ENCODE results near the gene SOX12.
"Not testable (repeated sequence)": the region's sequence is repeated elsewhere in the genome, so short reads cannot be mapped to it uniquely, and the experiment has no call there.

The SOX12 gene

DNA sequence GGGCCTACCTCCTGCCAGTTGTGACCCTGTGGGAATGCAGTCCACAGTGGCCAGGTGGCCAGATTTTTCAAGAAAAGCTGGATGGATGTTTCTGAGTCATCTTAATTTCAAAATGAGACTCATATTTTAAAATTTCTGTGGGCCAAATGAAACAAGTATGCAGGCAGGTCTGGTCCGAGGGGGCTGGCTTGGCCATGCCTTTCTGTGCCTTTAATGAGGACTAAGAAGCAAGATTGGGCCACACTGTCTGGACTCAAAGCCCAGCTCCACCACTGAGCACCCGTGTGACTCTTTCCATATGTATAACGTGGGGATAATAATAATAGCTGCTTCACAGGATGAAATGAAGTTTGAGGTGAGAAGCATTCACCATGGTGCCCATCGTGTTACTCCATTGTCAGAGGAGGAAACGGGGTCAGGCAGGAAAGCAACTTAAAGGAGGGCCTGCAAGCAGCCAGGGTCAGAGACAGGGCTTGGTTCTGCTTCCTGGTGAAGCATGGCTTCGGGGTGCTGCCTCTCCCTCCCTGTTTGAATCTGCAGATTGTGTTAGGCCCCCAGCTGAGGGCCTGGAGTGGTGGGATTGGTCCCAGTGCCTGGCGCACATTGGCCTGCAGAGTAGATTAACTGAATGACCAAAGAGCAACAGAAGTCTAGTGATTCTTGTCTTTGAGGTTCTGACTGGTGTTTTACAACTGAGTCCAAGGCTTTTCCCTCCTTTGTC lies 3.8 kb downstream of the SOX12 start:
- H3K27ac ChIP-seq (ENCODE audit: low read depth, low read length): no peak overlapping the region

DNA sequence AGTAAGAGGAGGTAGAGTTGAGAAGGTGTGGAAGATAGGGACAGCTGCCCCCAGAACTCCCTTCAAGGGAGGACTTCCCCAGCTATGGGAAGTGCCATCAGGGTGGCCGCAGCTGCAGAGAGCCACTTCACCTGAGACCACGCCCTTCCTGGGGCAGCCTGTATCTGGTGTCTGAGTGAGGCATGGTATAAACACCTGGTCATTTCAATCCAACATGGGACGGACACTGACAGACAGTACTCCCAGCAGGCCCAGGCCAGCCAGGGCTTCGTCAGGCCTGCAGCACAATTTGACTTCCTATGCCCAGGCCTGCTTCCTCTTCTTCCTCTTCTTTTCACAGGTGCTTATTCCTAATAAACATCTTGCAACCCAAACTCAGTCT lies 4.5 kb downstream of the SOX12 start:
- Histone ChIP-seq H3K9ac (ENCODE audit: low read length in 5 of 5) (no peak overlapping the region), H3K27me3 (ENCODE audit: control insufficient read depth in 5 of 5, insufficient read depth in 4 of 5, low read length in 5 of 5) (no peaks in the 10 kb centered on the region), H3K27ac (ENCODE audit: low read depth, low read length) (no peak overlapping the region), H3K4me1 (ENCODE audit: control insufficient read depth in 5 of 5, insufficient read depth in 5 of 5, low read length in 5 of 5) (peaks cover 0 to 29% (median 18%) of the 10 kb centered on the region in 5 donors), H3K36me3 (ENCODE audit: control insufficient read depth in 5 of 5, insufficient read depth in 5 of 5, low read length in 5 of 5) (no peaks in the 10 kb centered on the region), H3K9me3 (ENCODE audit: control insufficient read depth in 5 of 5, low read length in 5 of 5) (no peaks in the 10 kb centered on the region), H3K4me3 (ENCODE audit: low read depth in 1 of 5, low read length in 5 of 5) (no peak overlapping the region)

More for the DNA sequence above, 3.8 kb downstream of the SOX12 start:
- no peaks in the 10 kb centered on the region for H3K27me3 ChIP-seq (ENCODE audit: control insufficient read depth in 5 of 5, insufficient read depth in 4 of 5, low read length in 5 of 5)
- no peak overlapping the region for H3K4me3 ChIP-seq (ENCODE audit: low read depth in 1 of 5, low read length in 5 of 5)
- H3K4me1 ChIP-seq (ENCODE audit: control insufficient read depth in 5 of 5, insufficient read depth in 5 of 5, low read length in 5 of 5): peaks cover 0 to 36% (median 25%) of the 10 kb centered on the region in 5 donors
- no peaks in the 10 kb centered on the region for H3K36me3 ChIP-seq (ENCODE audit: control insufficient read depth in 5 of 5, insufficient read depth in 5 of 5, low read length in 5 of 5)
- H3K9me3 ChIP-seq (ENCODE audit: control insufficient read depth in 5 of 5, low read length in 5 of 5): no peaks in the 10 kb centered on the region
- peak overlapping the region in 1 of 5 donors; percentile 7 for H3K9ac ChIP-seq (ENCODE audit: low read length in 5 of 5)

DNA sequence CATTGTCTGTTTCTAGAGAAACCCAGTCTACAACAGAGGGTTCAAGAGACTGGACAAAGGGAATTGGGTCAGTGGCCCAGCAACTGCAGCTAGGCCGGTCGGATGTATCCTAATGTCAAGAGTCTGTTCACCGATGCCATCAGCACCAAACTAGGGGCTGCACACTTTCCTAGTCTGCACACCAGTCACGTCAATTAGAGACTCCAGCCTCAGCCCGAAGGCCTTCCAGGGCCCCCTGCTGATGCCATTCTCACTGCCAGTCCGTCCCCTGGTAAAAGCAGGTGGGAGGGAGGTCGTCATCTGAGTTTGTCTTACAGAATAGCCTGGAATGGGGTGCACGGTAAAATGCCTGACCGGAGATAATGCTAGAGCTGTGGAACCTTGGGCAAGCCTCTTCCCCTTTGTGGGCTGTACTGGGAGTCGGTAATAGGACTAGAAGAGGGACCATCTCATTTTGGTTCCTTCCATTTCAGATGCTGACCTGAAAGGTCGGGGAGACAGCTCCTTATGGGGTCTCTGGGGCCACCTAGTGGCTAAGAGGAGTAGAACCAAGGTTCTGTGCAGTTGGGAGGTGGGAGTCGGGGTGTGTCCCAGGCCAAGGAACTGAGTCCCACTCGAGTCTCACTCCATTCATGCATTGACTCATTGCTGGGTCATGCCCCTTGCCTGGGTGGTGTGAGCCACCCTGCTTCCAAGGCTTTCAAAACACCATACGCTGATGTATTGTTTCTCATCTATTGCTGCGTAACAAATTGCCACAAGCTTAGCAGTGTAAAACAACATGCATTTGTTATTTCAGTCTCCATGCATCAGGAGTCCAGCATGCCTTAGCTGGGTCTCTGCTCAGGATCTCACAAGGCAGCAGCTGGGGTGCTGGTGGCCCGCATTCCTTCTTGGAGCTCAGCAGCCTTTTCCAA lies 5.1 kb downstream of the SOX12 start:
- no peaks in the 10 kb centered on the region for H3K9me3 ChIP-seq (ENCODE audit: control insufficient read depth in 5 of 5, low read length in 5 of 5)
- H3K27ac ChIP-seq (ENCODE audit: low read depth, low read length): no peak overlapping the region
- no peaks in the 10 kb centered on the region for H3K27me3 ChIP-seq (ENCODE audit: control insufficient read depth in 5 of 5, insufficient read depth in 4 of 5, low read length in 5 of 5)
- H3K36me3 ChIP-seq (ENCODE audit: control insufficient read depth in 5 of 5, insufficient read depth in 5 of 5, low read length in 5 of 5): no peaks in the 10 kb centered on the region
- peaks cover 0 to 26% (median 16%) of the 10 kb centered on the region in 5 donors for H3K4me1 ChIP-seq (ENCODE audit: control insufficient read depth in 5 of 5, insufficient read depth in 5 of 5, low read length in 5 of 5)
- no peak overlapping the region for H3K9ac ChIP-seq (ENCODE audit: low read length in 5 of 5)
- H3K4me3 ChIP-seq (ENCODE audit: low read depth in 1 of 5, low read length in 5 of 5): no peak overlapping the region

DNA sequence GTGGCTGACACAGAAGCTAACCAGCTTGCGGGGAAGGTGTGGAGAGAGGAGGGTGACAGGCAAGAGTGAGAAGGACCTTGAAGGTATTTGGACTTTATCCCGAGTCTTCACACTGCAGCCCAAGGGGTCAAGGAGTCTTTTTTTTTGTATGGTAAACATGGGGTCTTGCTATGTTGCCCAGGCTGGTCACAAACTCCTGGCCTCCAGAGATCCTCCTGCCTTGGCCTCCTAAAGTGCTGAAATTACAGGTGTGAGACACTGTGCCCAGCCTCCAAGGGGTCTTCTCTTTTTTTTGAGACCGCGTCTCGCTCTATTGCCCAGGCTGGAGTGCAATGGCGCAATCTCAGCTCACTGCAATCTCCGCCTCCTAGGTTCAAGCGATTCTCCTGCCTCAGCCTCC lies 9.2 kb downstream of the SOX12 start:
- no peak overlapping the region for H3K27ac ChIP-seq (ENCODE audit: low read depth, low read length)
- H3K4me1 ChIP-seq (ENCODE audit: control insufficient read depth in 5 of 5, insufficient read depth in 5 of 5, low read length in 5 of 5): peaks cover 0 to 5% (median 0%) of the 10 kb centered on the region in 5 donors
- H3K9me3 ChIP-seq (ENCODE audit: control insufficient read depth in 5 of 5, low read length in 5 of 5): no peaks in the 10 kb centered on the region
- no peak overlapping the region for H3K4me3 ChIP-seq (ENCODE audit: low read depth in 1 of 5, low read length in 5 of 5)
- H3K9ac ChIP-seq (ENCODE audit: low read length in 5 of 5): no peak overlapping the region
- H3K36me3 ChIP-seq (ENCODE audit: control insufficient read depth in 5 of 5, insufficient read depth in 5 of 5, low read length in 5 of 5): no peaks in the 10 kb centered on the region
- no peaks in the 10 kb centered on the region for H3K27me3 ChIP-seq (ENCODE audit: control insufficient read depth in 5 of 5, insufficient read depth in 4 of 5, low read length in 5 of 5)

DNA sequence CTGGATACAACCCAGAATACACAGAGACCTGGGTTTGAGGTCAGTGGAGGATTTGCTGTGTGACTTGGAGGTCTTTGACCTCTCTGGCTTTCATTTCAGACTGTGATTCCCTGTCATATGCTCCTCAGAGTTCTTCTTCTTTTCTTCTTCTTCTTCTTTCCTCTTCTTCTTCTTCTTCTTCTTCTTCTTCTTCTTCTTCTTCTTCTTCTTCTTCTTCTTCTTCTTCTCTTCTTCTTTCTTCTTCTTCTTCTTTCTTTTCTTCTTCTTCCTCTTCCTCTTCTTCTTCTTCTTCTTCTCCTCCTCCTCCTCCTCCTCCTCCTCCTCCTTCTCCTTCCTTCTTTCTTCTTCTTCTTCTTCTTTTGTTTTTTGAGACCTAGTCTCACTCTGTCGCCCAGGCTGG lies 10.7 kb downstream of the SOX12 start:
- not testable (repeated sequence) for H3K36me3 ChIP-seq (ENCODE audit: control insufficient read depth in 5 of 5, insufficient read depth in 5 of 5, low read length in 5 of 5); H3K4me1 ChIP-seq (ENCODE audit: control insufficient read depth in 5 of 5, insufficient read depth in 5 of 5, low read length in 5 of 5)

GRCh38 chr20:341682-342081 lies 16.3 kb downstream of the SOX12 start:
- Histone ChIP-seq H3K4me1 (ENCODE audit: control insufficient read depth in 5 of 5, insufficient read depth in 5 of 5, low read length in 5 of 5) (peaks cover 0 to 7% (median 6%) of the 10 kb centered on the region in 5 donors), H3K36me3 (ENCODE audit: control insufficient read depth in 5 of 5, insufficient read depth in 5 of 5, low read length in 5 of 5) (no peaks in the 10 kb centered on the region), H3K9ac (ENCODE audit: low read length in 5 of 5) (no peak overlapping the region), H3K9me3 (ENCODE audit: control insufficient read depth in 5 of 5, low read length in 5 of 5) (peaks cover 0 to 7% (median 4%) of the 10 kb centered on the region in 5 donors), H3K27me3 (ENCODE audit: control insufficient read depth in 5 of 5, insufficient read depth in 4 of 5, low read length in 5 of 5) (no peaks in the 10 kb centered on the region), H3K4me3 (ENCODE audit: low read depth in 1 of 5, low read length in 5 of 5) (no peak overlapping the region), H3K27ac (ENCODE audit: low read depth, low read length) (no peak overlapping the region)

More for the DNA sequence above, 10.7 kb downstream of the SOX12 start:
- H3K27me3 ChIP-seq (ENCODE audit: control insufficient read depth in 5 of 5, insufficient read depth in 4 of 5, low read length in 5 of 5); H3K9ac ChIP-seq (ENCODE audit: low read length in 5 of 5); H3K27ac ChIP-seq (ENCODE audit: low read depth, low read length); H3K9me3 ChIP-seq (ENCODE audit: control insufficient read depth in 5 of 5, low read length in 5 of 5); H3K4me3 ChIP-seq (ENCODE audit: low read depth in 1 of 5, low read length in 5 of 5): not testable (repeated sequence)

DNA sequence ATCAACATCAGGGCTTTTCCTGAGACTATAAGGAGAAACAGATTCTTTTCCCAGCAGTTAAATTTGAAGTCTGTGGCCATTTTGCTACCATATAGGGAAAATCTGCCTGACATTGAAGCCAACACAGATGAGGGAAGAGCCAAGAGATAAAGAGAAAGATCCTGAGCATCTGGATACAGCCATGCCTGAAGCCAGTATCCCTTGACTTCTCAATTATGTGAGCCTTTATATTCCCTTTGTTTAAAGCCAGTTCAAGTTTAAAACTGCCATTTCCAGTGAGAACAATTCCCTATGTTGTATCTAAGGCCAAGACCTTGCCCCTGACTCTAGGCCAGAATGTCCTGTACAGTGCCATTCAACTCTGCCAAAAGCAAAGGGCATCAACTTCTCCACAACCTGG lies 17.8 kb downstream of the SOX12 start:
- no peaks in the 10 kb centered on the region for H3K36me3 ChIP-seq (ENCODE audit: control insufficient read depth in 5 of 5, insufficient read depth in 5 of 5, low read length in 5 of 5)
- H3K9ac ChIP-seq (ENCODE audit: low read length in 5 of 5): no peak overlapping the region
- H3K9me3 ChIP-seq (ENCODE audit: control insufficient read depth in 5 of 5, low read length in 5 of 5): peaks cover 0 to 7% (median 4%) of the 10 kb centered on the region in 5 donors
- peaks cover 0 to 21% (median 18%) of the 10 kb centered on the region in 5 donors for H3K4me1 ChIP-seq (ENCODE audit: control insufficient read depth in 5 of 5, insufficient read depth in 5 of 5, low read length in 5 of 5)
- H3K27me3 ChIP-seq (ENCODE audit: control insufficient read depth in 5 of 5, insufficient read depth in 4 of 5, low read length in 5 of 5): no peaks in the 10 kb centered on the region
- H3K27ac ChIP-seq (ENCODE audit: low read depth, low read length): no peak overlapping the region
- no peak overlapping the region for H3K4me3 ChIP-seq (ENCODE audit: low read depth in 1 of 5, low read length in 5 of 5)

DNA sequence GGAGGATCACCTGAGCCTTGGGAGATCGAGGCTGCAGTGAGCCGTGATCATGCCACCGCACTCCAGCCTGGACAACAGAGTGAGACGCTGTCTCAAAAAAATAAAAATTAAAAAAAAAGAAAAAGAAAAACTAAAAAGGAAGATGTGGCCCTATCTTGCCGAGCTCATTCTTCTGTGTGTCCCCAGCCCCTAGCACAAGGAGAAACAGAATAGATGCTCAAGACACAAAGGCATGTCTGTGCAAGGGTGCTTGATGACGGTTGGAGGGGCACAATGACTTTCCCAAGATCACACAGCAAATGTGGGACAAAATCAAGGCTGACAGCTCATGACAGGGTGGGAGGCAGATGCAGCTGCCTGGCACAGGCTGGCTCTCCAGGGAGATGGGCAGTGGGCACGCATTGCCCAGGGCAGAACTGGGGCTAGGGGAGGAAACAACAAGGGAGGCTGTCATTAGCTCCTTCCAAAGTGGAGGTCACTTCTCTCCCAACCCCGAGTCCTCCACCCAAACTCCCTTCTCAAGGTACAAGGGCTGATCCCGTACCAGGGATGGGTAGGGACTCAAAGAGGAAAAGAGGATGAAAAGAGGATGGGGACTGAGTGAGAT lies 20.8 kb downstream of the SOX12 start:
- Histone ChIP-seq H3K9ac (ENCODE audit: low read length in 5 of 5) (peak overlapping the region in 3 of 5 donors; percentile 60 to 72 (median 66)), H3K27ac (ENCODE audit: low read depth, low read length) (peak overlapping the region; percentile 23)

GRCh38 chr20:346640-347316 lies 21.4 kb downstream of the SOX12 start, which contains the start of gene NRSN2:
NRSN2 (plus strand) TSS chr20:347111; CDS start chr20:349644, 2,533 bp downstream.
- Histone ChIP-seq H3K27ac (ENCODE audit: low read depth, low read length) (peak within 1 kb of the TSS; percentile 40), H3K4me1 (ENCODE audit: control insufficient read depth in 5 of 5, insufficient read depth in 5 of 5, low read length in 5 of 5) (peaks cover 0 to 26% (median 23%) of the 10 kb centered on the region in 5 donors), H3K4me3 (ENCODE audit: low read depth in 1 of 5, low read length in 5 of 5) (peak within 1 kb of the TSS; percentile 77 to 89 (median 82)), H3K9ac (ENCODE audit: low read length in 5 of 5) (peak within 1 kb of the TSS in 4 of 5 donors; percentile 43 to 72 (median 63)), H3K9me3 (ENCODE audit: control insufficient read depth in 5 of 5, low read length in 5 of 5) (peaks cover 0 to 5% (median 2%) of the 10 kb centered on the region in 5 donors), H3K36me3 (ENCODE audit: control insufficient read depth in 5 of 5, insufficient read depth in 5 of 5, low read length in 5 of 5) (peaks cover 0 to 5% (median 0%) of the 10 kb centered on the region in 5 donors), H3K27me3 (ENCODE audit: control insufficient read depth in 5 of 5, insufficient read depth in 4 of 5, low read length in 5 of 5) (no peaks in the 10 kb centered on the region)

More for the DNA sequence above, 20.8 kb downstream of the SOX12 start:
- Histone ChIP-seq H3K9me3 (ENCODE audit: control insufficient read depth in 5 of 5, low read length in 5 of 5) (peaks cover 0 to 7% (median 4%) of the 10 kb centered on the region in 5 donors), H3K4me3 (ENCODE audit: low read depth in 1 of 5, low read length in 5 of 5) (peak overlapping the region; percentile 68 to 89 (median 82)), H3K4me1 (ENCODE audit: control insufficient read depth in 5 of 5, insufficient read depth in 5 of 5, low read length in 5 of 5) (peaks cover 0 to 26% (median 23%) of the 10 kb centered on the region in 5 donors), H3K36me3 (ENCODE audit: control insufficient read depth in 5 of 5, insufficient read depth in 5 of 5, low read length in 5 of 5) (peaks cover 0 to 5% (median 0%) of the 10 kb centered on the region in 5 donors), H3K27me3 (ENCODE audit: control insufficient read depth in 5 of 5, insufficient read depth in 4 of 5, low read length in 5 of 5) (no peaks in the 10 kb centered on the region)

All from subcutaneous abdominal adipose tissue (tissue), 5 donors.